ENCODE results near the gene CPLX1. TPM values are rescaled to one million over a fixed set of nuclear protein-coding genes. Genes with fewer than 3 reads are reported as not detected.
"Not testable (repeated sequence)": the region's sequence is repeated elsewhere in the genome, so short reads cannot be mapped to it uniquely, and the experiment has no call there.

The CPLX1 gene
- total RNA-seq, 3 donors from 2014 or later: 0.16 to 2.6 (median 1.2) TPM

DNA sequence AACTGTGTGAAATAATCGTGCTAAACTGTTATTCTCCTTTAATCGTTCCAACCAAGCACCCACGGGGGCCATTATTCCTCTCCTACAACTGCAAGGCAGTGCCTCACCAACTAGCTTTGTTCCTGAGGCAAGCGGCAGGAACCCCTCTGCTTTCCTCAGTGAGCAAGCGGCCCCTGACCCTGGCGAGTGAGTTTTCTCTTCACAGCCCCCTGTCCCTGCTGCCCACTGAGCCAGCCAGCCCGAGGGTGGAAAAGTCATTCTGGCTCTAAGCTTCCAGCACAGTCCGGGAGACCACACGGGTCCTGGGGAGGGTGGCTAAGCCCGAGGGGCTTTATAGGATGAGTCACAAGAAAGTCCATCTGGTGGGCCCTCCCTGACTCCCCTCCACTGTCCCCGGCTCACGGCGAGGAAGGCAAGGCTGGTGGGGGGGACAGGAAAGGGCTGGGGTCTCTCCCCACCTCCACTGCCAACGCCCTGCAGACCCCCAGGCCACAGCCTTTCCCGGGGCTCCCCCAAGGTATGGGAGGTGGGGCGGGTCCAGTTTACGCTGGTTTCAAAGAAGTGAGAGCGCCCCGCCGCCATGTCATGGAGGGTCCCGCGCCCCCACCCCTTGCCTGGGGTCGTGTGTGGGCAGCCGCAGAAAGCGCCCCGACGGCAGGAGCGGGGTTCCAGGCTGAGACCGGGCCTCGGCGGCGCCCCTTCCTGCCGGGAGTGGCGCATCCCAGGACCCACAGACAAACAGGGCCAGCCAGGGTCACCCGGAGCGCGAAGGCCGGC is 45.0 kb downstream of the CPLX1 start:
- Histone ChIP-seq H3K9me3 (no peaks in the 10 kb centered on the region), H3K4me1 (peaks cover 5 to 15% of the 10 kb centered on the region in 2 donors), H3K27me3 (peaks cover 1 to 4% of the 10 kb centered on the region in 2 donors), H3K4me3 (peak overlapping the region; percentile 77 to 98 (median 81)), H3K36me3 (no peaks in the 10 kb centered on the region), H3K27ac (peak overlapping the region; percentile 93 to 95)
- TF ChIP-seq, protein P1, sequence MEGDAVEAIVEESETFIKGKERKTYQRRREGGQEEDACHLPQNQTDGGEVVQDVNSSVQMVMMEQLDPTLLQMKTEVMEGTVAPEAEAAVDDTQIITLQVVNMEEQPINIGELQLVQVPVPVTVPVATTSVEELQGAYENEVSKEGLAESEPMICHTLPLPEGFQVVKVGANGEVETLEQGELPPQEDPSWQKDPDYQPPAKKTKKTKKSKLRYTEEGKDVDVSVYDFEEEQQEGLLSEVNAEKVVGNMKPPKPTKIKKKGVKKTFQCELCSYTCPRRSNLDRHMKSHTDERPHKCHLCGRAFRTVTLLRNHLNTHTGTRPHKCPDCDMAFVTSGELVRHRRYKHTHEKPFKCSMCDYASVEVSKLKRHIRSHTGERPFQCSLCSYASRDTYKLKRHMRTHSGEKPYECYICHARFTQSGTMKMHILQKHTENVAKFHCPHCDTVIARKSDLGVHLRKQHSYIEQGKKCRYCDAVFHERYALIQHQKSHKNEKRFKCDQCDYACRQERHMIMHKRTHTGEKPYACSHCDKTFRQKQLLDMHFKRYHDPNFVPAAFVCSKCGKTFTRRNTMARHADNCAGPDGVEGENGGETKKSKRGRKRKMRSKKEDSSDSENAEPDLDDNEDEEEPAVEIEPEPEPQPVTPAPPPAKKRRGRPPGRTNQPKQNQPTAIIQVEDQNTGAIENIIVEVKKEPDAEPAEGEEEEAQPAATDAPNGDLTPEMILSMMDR (IDR thresholded peaks at IDR 0.05): no peak
- TF ChIP-seq POLR2AphosphoS5 (IDR thresholded peaks at IDR 0.05) (no peak), POLR2A (IDR thresholded peaks at IDR 0.05) (no peak)
- DNase-seq (ENCODE audit: low spot score in 2 of 2): no peak
- intact Hi-C loops (cut with DNase I; ENCODE audit: low total_unique reads): no loop called here

DNA sequence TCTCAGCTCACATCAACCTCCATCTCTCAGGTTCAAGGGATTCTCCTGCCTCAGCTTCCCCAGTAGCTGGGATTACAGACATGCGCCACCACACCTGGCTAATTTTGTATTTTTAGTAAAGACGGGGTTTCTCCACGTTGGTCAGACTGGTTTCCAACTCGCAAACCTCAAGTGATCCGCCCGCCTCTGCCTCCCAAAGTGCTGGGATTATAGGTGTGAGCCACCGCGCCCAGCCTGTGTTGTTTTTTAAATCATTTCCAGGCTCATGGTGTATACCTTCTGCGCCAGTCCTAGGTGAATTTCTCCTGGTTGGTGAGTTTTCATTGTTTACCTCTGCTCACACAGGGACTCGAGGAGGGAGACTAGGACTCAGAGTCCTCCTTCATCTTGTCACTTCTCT is 45.7 kb downstream of the CPLX1 start:
- H3K27me3 ChIP-seq; DNase-seq (ENCODE audit: low spot score in 2 of 2); H3K9me3 ChIP-seq; H3K36me3 ChIP-seq; intact Hi-C loops (cut with DNase I; ENCODE audit: low total_unique reads): not testable (repeated sequence)
- Histone ChIP-seq H3K4me3 (peak overlapping the region; percentile 77 to 98 (median 81)), H3K27ac (peak overlapping the region; percentile 93 to 95), H3K4me1 (peaks cover 5 to 15% of the 10 kb centered on the region in 2 donors)

DNA sequence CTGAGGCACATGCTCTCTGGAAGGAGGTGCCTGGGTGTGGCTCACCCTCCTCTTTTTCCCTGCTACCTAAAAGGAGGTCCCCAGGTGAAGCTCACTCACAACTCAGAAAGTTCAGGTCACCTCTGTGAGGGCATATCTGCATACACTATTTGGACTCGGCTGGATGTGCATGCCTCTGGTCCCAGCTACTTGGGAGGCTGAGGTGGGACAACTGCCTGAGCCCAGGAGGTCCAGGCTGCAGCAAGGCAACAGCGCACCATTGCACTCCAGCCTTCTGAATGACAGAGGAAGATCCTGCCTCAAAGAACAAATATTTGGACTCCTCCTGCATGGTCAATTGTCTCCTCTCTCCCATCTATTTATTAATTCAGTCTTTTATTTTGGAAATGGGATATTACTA is 46.4 kb downstream of the CPLX1 start:
- TF ChIP-seq POLR2A (IDR thresholded peaks at IDR 0.05) (no peak), POLR2AphosphoS5 (IDR thresholded peaks at IDR 0.05) (no peak)
- TF ChIP-seq, protein P1 (IDR thresholded peaks at IDR 0.05): no peak
- intact Hi-C loops (cut with DNase I; ENCODE audit: low total_unique reads): no loop called here
- Histone ChIP-seq H3K9me3 (no peaks in the 10 kb centered on the region), H3K27ac (no peak overlapping the region), H3K36me3 (no peaks in the 10 kb centered on the region), H3K27me3 (no peaks in the 10 kb centered on the region), H3K4me3 (no peak overlapping the region), H3K4me1 (peaks cover 5 to 15% of the 10 kb centered on the region in 2 donors)
- no peak for DNase-seq (ENCODE audit: low spot score in 2 of 2)

DNA sequence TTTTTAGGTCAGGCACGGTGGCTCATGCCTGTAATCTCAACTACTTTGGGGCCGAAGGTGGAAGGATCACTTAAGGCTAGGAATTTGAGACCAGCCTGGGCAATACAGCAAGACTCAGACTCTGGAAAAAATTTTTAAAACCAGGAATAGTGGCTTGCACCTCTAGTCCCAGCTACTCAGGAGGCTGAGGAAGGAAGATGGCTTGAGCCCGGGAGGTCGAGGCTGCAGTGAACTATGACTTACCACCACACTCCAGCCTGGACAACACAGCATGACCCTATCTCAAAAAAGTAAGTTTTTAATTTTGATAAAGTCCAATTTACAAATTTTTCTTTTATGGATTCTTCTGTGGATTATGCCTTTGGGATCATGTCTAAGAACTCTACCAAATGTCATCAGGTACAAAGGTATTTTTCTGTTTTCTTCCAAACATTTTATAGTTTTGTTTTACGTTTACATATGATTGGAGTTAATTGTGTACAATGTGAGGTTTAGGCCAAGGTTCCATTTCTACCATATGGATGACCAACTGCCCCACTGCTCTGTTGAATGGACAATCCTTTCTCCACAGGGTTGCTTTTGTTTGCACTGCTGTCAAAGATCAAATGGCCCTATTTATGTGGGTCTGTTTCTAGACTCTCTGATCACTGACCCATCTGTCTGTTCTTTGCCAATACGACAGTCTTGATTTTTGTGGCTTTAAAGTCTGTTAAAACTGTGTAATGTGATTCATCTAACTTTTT is 48.2 kb downstream of the CPLX1 start:
- H3K9me3 ChIP-seq: no peaks in the 10 kb centered on the region
- H3K36me3 ChIP-seq: no peaks in the 10 kb centered on the region
- intact Hi-C loops (cut with DNase I; ENCODE audit: low total_unique reads): no loop called here
- DNase-seq (ENCODE audit: low spot score in 2 of 2): no peak
- H3K4me1 ChIP-seq: peaks cover 5 to 15% of the 10 kb centered on the region in 2 donors
- H3K4me3 ChIP-seq: no peak overlapping the region
- TF ChIP-seq, protein P1 (IDR thresholded peaks at IDR 0.05): no peak
- TF ChIP-seq POLR2AphosphoS5 (IDR thresholded peaks at IDR 0.05) (no peak), POLR2A (IDR thresholded peaks at IDR 0.05) (no peak)
- H3K27me3 ChIP-seq: no peaks in the 10 kb centered on the region
- no peak overlapping the region for H3K27ac ChIP-seq

DNA sequence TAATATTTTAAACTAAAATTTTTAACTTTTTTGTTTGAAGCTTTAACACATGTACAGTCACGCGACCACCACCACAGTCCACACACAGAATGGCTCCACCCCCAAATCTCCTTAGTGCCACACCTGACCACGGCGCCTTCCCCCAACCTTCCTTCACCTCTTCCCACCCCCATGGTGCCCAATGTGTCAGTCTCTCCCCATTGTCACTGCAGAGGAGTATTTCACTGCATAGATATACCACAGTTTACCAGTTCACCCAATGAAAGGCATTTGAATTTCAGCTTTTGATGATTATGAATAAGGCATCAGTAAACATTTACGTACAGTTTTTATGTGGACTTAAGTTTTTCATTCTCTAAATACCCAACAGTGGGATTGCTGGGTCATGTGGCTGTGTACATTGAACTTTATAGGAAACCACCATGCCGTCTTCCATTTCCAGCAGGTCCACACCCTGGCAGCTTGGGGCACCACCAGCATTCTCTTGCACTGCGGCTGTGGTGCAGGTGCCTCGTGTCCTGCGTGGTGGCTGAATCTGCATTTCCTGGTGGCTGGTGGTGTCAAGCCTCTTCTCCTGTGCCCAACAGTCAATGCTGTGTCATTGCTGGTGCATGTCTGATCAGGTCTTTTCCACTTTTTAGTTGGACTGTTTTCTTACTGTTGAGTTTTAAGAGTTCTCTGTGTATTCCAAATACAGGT is 49.0 kb downstream of the CPLX1 start:
- no peak for DNase-seq (ENCODE audit: low spot score in 2 of 2)
- no peak overlapping the region for H3K27ac ChIP-seq
- intact Hi-C loops (cut with DNase I; ENCODE audit: low total_unique reads): no loop called here
- H3K4me1 ChIP-seq: peaks cover 6 to 15% of the 10 kb centered on the region in 2 donors
- H3K36me3 ChIP-seq: no peaks in the 10 kb centered on the region
- H3K9me3 ChIP-seq: no peaks in the 10 kb centered on the region
- no peak overlapping the region for H3K4me3 ChIP-seq
- no peaks in the 10 kb centered on the region for H3K27me3 ChIP-seq
- TF ChIP-seq POLR2A (IDR thresholded peaks at IDR 0.05) (no peak), POLR2AphosphoS5 (IDR thresholded peaks at IDR 0.05) (no peak)
- TF ChIP-seq, protein P1 (IDR thresholded peaks at IDR 0.05): no peak

DNA sequence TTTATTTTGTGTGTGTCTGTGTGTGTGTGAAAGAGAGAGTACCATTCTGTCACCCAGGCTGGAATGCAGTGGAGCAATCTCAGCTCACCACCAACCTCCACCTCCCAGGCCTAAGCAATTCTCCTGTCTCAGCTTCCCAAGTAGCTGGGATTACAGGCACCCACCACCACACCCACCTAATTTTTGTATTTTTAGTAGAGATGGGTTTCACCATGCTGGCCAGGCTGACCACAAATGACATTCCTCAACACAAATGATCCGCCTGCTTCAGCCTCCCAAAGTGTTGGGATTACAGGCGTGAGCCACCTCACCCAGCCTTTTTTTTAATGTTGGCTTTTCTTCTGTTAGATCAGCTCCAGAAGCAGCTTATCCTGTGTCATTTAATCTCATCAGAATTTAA is 50.4 kb downstream of the CPLX1 start:
- H3K9me3 ChIP-seq; H3K27ac ChIP-seq; H3K27me3 ChIP-seq; intact Hi-C loops (cut with DNase I; ENCODE audit: low total_unique reads); H3K4me3 ChIP-seq; DNase-seq (ENCODE audit: low spot score in 2 of 2); H3K36me3 ChIP-seq: not testable (repeated sequence)
- peaks cover 6 to 12% of the 10 kb centered on the region in 2 donors for H3K4me1 ChIP-seq

DNA sequence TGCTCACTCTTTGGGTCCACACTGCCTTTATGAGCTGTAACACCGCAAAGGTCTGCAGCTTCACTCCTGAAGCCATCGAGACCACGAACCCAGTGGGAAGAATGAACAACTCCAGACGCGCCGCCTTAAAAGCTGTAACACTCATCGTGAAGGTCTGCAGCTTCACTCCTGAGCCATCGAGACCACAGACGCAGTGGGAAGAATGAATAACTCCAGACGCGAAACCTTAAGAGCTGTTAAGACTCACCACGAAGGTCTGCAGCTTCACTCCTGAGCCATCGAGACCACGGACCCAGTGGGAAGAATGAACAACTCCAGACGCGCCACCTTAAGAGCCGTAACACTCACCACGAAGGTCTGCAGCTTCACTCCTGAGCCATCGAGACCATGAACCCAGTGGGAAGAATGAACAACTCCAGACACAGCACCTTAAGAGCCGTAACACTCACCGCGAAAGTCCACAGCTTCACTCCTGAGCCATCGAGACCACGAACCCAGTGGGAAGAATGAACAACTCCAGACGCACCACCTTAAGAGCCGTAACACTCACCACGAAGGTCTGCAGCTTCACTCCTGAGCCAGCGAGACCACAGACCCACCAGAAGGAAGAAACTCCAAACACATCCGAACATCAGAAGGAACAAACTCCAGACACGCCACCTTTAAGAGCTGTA is 51.4 kb downstream of the CPLX1 start:
- H3K36me3 ChIP-seq; H3K4me1 ChIP-seq; H3K27ac ChIP-seq; H3K9me3 ChIP-seq; intact Hi-C loops (cut with DNase I; ENCODE audit: low total_unique reads); H3K4me3 ChIP-seq; DNase-seq (ENCODE audit: low spot score in 2 of 2); H3K27me3 ChIP-seq: not testable (repeated sequence)
